ENCODE data around the gene PUM2.

Gene PUM2

GRCh38 chr2:20209373-20210109 is 141.1 kb downstream of the PUM2 start:
- no peak for DNase-seq (ENCODE audit: low read depth)
- no peak for TF ChIP-seq CTCF (IDR thresholded peaks at IDR 0.05; ENCODE audit: control insufficient read depth, insufficient read depth, low read depth, low read length, missing control alignments)
- no peak overlapping the region for H3K4me3 ChIP-seq (ENCODE audit: control insufficient read depth, low read depth, low read length)

- TF ChIP-seq CTCF (IDR thresholded peaks at IDR 0.05; ENCODE audit: control insufficient read depth, insufficient read depth, low read depth, low read length, missing control alignments), result no peak
- DNase-seq (ENCODE audit: low read depth), result no peak
- H3K4me3 ChIP-seq (ENCODE audit: control insufficient read depth, low read depth, low read length), result no peak overlapping the region
These were observed 142.2 kb downstream of the PUM2 start for GRCh38 chr2:20208476-20208859.

- TF ChIP-seq CTCF (IDR thresholded peaks at IDR 0.05; ENCODE audit: control insufficient read depth, insufficient read depth, low read depth, low read length, missing control alignments), result no peak
- no peak overlapping the region for H3K4me3 ChIP-seq (ENCODE audit: control insufficient read depth, low read depth, low read length)
- DNase-seq (ENCODE audit: low read depth), result no peak
These were observed 143.6 kb downstream of the PUM2 start for GRCh38 chr2:20207051-20207450.

GRCh38 chr2:20205915-20206524 is 144.6 kb downstream of the PUM2 start:
- no peak for TF ChIP-seq CTCF (IDR thresholded peaks at IDR 0.05; ENCODE audit: control insufficient read depth, insufficient read depth, low read depth, low read length, missing control alignments)
- H3K4me3 ChIP-seq (ENCODE audit: control insufficient read depth, low read depth, low read length), result no peak overlapping the region
- no peak for DNase-seq (ENCODE audit: low read depth)

GRCh38 chr2:20205069-20205468 is 145.6 kb downstream of the PUM2 start:
- no peak for TF ChIP-seq CTCF (IDR thresholded peaks at IDR 0.05; ENCODE audit: control insufficient read depth, insufficient read depth, low read depth, low read length, missing control alignments)
- no peak for DNase-seq (ENCODE audit: low read depth)
- H3K4me3 ChIP-seq (ENCODE audit: control insufficient read depth, low read depth, low read length), result no peak overlapping the region

GRCh38 chr2:20203521-20204225 is 147.0 kb downstream of the PUM2 start:
- no peak for DNase-seq (ENCODE audit: low read depth)
- H3K4me3 ChIP-seq (ENCODE audit: control insufficient read depth, low read depth, low read length), result no peak overlapping the region
- no peak for TF ChIP-seq CTCF (IDR thresholded peaks at IDR 0.05; ENCODE audit: control insufficient read depth, insufficient read depth, low read depth, low read length, missing control alignments)

All from AG09309 (cell line).